Uterus (tissue), 2 donors: Measurements from ENCODE around the gene TAGLN3.

Source experiments
- POLR2A ChIP-seq, 2 donors: fragments of 450-650 bp; IDR thresholded peaks; one replicate each; pipeline ENCODE4 v1.6.1; 2016; ENCODE audit warnings: antibody characterized with exemption in 2 of 2, mild to moderate bottlenecking in 1 of 2, moderate library complexity in 1 of 2
- TF ChIP-seq, protein P1 (sequence below), 4 experiments: fragments of 200-600 bp in 2 of 4; fragments of 450-650 bp in 2 of 4; sonication (generic) in 2 of 4; IDR thresholded peaks; one replicate each; pipeline ENCODE4 v1.5.1; 2016 to 2019; ENCODE audit warnings: antibody characterized with exemption in 4 of 4, mild to moderate bottlenecking in 2 of 4, moderate library complexity in 1 of 4

DNA sequence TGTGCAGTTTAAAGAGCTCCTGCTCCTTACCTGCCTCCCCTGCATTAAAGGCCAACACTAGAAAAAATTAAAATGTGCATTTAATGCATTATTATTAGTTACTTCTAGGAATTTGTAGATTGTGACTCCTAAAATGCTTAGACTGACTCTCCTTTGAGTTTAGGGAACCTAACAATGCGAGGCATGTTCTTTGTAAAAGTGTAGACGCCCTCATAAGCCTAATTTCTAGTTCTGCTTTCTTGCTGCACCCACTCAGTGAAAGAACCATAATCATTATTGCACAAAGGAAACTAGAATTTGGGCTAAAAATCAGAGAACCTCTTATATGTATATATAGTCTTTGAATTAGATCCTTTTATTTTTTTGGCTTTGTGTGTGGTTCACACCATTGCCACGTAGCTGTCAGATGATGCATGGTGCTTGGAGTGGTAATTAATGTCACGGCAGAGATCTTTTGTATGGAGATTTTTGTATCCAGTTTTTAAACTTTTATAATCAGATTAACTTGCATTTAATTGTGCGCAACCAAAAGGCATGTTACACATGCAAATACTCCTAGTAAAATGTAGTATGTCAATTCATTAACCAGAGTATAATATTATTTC, 19.2 kb upstream of the TAGLN3 start:
- TF ChIP-seq, protein P1, sequence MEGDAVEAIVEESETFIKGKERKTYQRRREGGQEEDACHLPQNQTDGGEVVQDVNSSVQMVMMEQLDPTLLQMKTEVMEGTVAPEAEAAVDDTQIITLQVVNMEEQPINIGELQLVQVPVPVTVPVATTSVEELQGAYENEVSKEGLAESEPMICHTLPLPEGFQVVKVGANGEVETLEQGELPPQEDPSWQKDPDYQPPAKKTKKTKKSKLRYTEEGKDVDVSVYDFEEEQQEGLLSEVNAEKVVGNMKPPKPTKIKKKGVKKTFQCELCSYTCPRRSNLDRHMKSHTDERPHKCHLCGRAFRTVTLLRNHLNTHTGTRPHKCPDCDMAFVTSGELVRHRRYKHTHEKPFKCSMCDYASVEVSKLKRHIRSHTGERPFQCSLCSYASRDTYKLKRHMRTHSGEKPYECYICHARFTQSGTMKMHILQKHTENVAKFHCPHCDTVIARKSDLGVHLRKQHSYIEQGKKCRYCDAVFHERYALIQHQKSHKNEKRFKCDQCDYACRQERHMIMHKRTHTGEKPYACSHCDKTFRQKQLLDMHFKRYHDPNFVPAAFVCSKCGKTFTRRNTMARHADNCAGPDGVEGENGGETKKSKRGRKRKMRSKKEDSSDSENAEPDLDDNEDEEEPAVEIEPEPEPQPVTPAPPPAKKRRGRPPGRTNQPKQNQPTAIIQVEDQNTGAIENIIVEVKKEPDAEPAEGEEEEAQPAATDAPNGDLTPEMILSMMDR (IDR thresholded peaks at IDR 0.05) = no peak
- TF ChIP-seq POLR2A (IDR thresholded peaks at IDR 0.05) = no peak
